ENCODE data around the gene MTUS2.

The MTUS2 gene

GRCh38 chr13:29493796-29494195 is 673.7 kb downstream of the MTUS2 start:
- DNase-seq: no peak

GRCh38 chr13:29494520-29494919 is 674.4 kb downstream of the MTUS2 start:
- no peak for DNase-seq

GRCh38 chr13:29496241-29496712 is 676.1 kb downstream of the MTUS2 start:
- DNase-seq: no peak

- no peak for DNase-seq
These were observed 677.1 kb downstream of the MTUS2 start for GRCh38 chr13:29497137-29497654.

GRCh38 chr13:29498426-29499040 is 678.4 kb downstream of the MTUS2 start:
- no peak for DNase-seq

GRCh38 chr13:29499506-29500165 is 679.5 kb downstream of the MTUS2 start:
- no peak for DNase-seq

- DNase-seq: no peak
These were observed 680.2 kb downstream of the MTUS2 start for GRCh38 chr13:29500386-29500785.

- no peak for DNase-seq
These were observed 681.5 kb downstream of the MTUS2 start for GRCh38 chr13:29501674-29502073.

- no peak for DNase-seq
These were observed 682.4 kb downstream of the MTUS2 start for GRCh38 chr13:29502391-29503008.

- no peak for DNase-seq
These were observed 683.1 kb downstream of the MTUS2 start for GRCh38 chr13:29503041-29503837.

GRCh38 chr13:29504691-29505090 is 684.6 kb downstream of the MTUS2 start:
- DNase-seq: no peak

GRCh38 chr13:29505511-29505910 is 685.4 kb downstream of the MTUS2 start:
- DNase-seq: no peak

- DNase-seq: no peak
These were observed 685.8 kb downstream of the MTUS2 start for GRCh38 chr13:29505950-29506349.

- DNase-seq: no peak
These were observed 687.2 kb downstream of the MTUS2 start for GRCh38 chr13:29507356-29507755.

GRCh38 chr13:29508130-29508875 is 688.2 kb downstream of the MTUS2 start:
- no peak for DNase-seq

- DNase-seq: no peak
These were observed 688.7 kb downstream of the MTUS2 start for GRCh38 chr13:29508876-29509252.

- DNase-seq: no peak
These were observed 690.0 kb downstream of the MTUS2 start for GRCh38 chr13:29509999-29510589.

- DNase-seq: no peak
These were observed 690.5 kb downstream of the MTUS2 start for GRCh38 chr13:29510651-29511084.

- DNase-seq: no peak
These were observed 691.1 kb downstream of the MTUS2 start for GRCh38 chr13:29511106-29511796.

- no peak for DNase-seq
These were observed 691.8 kb downstream of the MTUS2 start for GRCh38 chr13:29511980-29512379.

All from NCI-H2081 treated with DMSO at 0.1 percent for 48 hours (cell line).